ENCODE measurements around the gene PLA2G2A.

The PLA2G2A gene

GRCh38 chr1:19979494-19979977 lies at the start of gene PLA2G2A:
PLA2G2A (minus strand) TSS chr1:19979618; CDS start chr1:19978773, 845 bp downstream.
- in situ Hi-C loops (cut with HindIII; ENCODE audit: low sequenced_read_pairs) = no loop called here
- TF ChIP-seq CTCF (IDR thresholded peaks at IDR 0.05; ENCODE audit: low read depth, low read length, missing control alignments) = no peak
- H3K4me3 ChIP-seq (ENCODE audit: low read depth, low read length) = no peak within 1 kb of the TSS

DNA sequence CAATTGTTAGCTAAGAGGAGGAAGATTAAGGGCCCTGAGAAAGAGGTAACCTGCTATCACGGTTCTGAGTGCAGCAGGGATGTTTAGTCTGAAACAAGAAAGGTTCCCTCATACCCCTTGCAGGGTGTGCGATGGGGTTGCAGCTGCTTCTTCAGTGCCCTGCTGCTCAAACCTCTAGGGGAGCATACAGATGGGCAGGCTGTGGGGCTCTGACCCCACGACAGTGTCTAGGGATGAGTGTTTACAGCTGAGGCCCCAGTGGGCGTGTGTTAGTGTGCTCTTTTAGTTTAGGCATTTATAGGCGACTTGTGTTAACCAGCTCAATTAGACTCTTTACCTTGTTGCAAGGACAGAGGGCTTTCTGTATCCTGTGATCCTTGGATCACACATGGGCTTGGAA lies 49.3 kb upstream of the PLA2G2A start:
- no peak for DNase-seq (ENCODE audit: low read depth)
- in situ Hi-C loops (cut with HindIII; ENCODE audit: low sequenced_read_pairs) = no loop called here
- no peak overlapping the region for H3K4me3 ChIP-seq (ENCODE audit: low read depth, low read length)
- no peak for TF ChIP-seq CTCF (IDR thresholded peaks at IDR 0.05; ENCODE audit: low read depth, low read length, missing control alignments)

More at GRCh38 chr1:19979494-19979977, at the start of gene PLA2G2A:
- DNase-seq (ENCODE audit: low read depth) = no peak

GRCh38 chr1:20028125-20028524 lies 48.7 kb upstream of the PLA2G2A start:
- no peak overlapping the region for H3K4me3 ChIP-seq (ENCODE audit: low read depth, low read length)
- in situ Hi-C loops (cut with HindIII; ENCODE audit: low sequenced_read_pairs) = no loop called here
- no peak for TF ChIP-seq CTCF (IDR thresholded peaks at IDR 0.05; ENCODE audit: low read depth, low read length, missing control alignments)
- DNase-seq (ENCODE audit: low read depth) = no peak

- in situ Hi-C loops (cut with HindIII; ENCODE audit: low sequenced_read_pairs) = no loop called here
- DNase-seq (ENCODE audit: low read depth) = no peak
- H3K4me3 ChIP-seq (ENCODE audit: low read depth, low read length) = no peak overlapping the region
- TF ChIP-seq CTCF (IDR thresholded peaks at IDR 0.05; ENCODE audit: low read depth, low read length, missing control alignments) = no peak
Measured at GRCh38 chr1:20017741-20018140, 38.3 kb upstream of the PLA2G2A start.

DNA sequence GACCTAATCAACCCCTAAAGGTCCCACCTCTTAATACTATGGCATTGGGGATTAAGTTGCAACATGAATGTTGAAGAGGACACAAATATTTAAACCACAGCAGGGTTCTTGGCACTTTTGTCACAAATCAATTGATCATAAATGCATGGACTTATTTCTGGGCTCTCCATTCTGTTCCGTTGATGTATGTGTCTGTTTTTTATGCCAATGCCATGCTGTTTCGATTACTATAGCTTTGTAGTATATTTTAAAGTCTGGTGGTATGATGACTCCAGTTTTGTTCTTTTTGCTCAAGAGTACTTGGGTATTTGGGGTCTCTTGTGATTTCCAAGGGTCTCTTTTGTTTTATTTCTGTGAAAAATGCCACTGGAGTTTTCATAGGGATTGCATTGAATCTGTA lies 34.7 kb upstream of the PLA2G2A start:
- no peak overlapping the region for H3K4me3 ChIP-seq (ENCODE audit: low read depth, low read length)
- in situ Hi-C loops (cut with HindIII; ENCODE audit: low sequenced_read_pairs) = no loop called here
- TF ChIP-seq CTCF (IDR thresholded peaks at IDR 0.05; ENCODE audit: low read depth, low read length, missing control alignments) = no peak
- DNase-seq (ENCODE audit: low read depth) = no peak

DNA sequence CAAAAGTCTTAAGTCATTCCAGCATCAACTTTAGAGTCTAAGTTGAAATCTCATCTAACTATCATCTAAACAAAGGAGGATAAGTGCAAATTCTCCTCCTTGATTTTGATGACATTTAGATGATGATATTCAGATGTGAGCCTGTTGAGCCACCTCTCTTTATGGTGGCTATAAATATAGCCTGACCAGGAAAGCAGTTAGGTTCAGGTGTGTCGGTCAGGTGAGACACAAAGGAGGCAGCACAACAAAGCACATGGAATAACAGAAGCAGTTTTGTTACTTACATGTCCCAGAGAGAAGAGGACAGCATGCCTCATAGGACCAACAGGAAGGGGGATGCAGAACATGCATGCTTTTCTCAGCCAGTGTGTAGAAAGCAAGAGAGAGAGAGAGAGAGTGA lies 30.6 kb upstream of the PLA2G2A start:
- in situ Hi-C loops (cut with HindIII; ENCODE audit: low sequenced_read_pairs) = no loop called here
- TF ChIP-seq CTCF (IDR thresholded peaks at IDR 0.05; ENCODE audit: low read depth, low read length, missing control alignments) = no peak
- H3K4me3 ChIP-seq (ENCODE audit: low read depth, low read length) = no peak overlapping the region
- DNase-seq (ENCODE audit: low read depth) = no peak

- in situ Hi-C loops (cut with HindIII; ENCODE audit: low sequenced_read_pairs) = loop anchor here (5.0 kb wide), 1 partner anchor 58 kb away; no protein-coding TSS in a partner anchor
- DNase-seq (ENCODE audit: low read depth) = no peak
- no peak overlapping the region for H3K4me3 ChIP-seq (ENCODE audit: low read depth, low read length)
- TF ChIP-seq CTCF (IDR thresholded peaks at IDR 0.05; ENCODE audit: low read depth, low read length, missing control alignments) = no peak
Measured at GRCh38 chr1:20009212-20009611, 29.8 kb upstream of the PLA2G2A start.

All from astrocyte of the cerebellum (primary cell).